AG08395 (cell line): ENCODE data around the gene LYRM2.

Experiments used
- DNase-seq: peaks from one replicate; pipeline ENCODE4 v3.0.0; 2012; ENCODE audit warnings: mixed read lengths, low spot score

The LYRM2 gene

DNA sequence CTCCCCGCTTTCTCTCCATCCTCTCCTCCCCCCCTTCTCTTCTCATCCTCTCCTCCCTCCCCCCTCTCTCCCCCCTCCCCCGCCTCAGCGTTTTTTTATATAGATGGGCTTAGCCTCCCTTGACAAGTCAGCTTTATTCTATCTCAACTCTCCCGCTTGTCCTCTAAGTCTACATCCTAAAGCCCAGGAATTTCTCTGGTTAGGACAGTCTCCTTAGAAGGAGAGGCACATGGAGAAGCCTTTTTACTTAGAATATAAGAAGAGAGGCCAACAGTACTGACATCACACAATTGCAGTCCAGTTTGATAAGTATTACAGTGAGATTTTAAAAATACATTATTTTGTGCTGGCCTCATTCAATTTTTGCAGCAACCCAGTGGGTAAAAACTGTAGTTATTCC lies 83.5 kb downstream of the LYRM2 start:
- no peak for DNase-seq

GRCh38 chr6:89554106-89554505 lies 84.4 kb downstream of the LYRM2 start:
- DNase-seq = no peak

DNA sequence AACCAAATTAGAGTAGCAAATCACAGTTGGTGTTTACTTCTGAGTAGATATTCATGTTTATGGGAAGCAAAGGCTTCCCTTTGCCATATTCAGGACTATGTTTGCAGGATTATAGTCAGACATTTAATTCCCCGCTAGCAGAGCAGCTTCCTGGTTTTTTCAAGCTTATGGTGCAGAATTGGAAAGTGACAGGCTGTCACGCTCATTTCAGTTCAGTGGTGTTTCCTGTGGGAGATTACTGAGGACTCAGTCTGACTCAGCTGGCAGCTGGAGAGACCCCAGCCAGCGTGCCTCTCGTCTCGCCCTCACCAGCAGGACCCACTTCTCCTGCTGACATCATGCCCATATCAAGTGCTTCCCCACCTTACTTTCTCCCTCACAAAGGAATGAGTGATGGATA lies 85.1 kb downstream of the LYRM2 start:
- DNase-seq = no peak

GRCh38 chr6:89547281-89547680 lies 91.3 kb downstream of the LYRM2 start:
- no peak for DNase-seq

GRCh38 chr6:89542866-89543265 lies 95.7 kb downstream of the LYRM2 start:
- no peak for DNase-seq

- DNase-seq = no peak
These were observed 96.3 kb downstream of the LYRM2 start for GRCh38 chr6:89542081-89542857.

GRCh38 chr6:89539779-89540178 lies 98.8 kb downstream of the LYRM2 start:
- DNase-seq = no peak

DNA sequence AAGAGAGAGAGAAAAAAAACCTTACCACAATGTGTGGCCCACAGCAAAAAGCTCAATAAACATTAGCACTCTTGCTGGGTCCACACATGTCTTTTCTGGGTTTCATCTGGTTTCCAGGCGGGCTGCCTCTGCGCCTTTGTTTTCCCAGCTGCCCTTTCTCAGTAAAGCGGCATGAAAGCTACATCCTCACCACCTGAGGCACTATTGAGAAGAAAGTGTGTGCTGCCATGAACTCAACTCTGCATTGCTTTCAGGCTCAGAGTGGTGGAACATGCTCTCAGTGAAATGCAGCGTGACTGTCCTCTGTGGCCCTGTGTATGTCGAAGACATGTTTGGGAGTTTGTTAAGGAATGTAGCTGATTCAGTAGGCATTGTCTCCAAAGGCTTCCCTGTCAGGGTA lies 102.3 kb downstream of the LYRM2 start:
- DNase-seq = no peak

DNA sequence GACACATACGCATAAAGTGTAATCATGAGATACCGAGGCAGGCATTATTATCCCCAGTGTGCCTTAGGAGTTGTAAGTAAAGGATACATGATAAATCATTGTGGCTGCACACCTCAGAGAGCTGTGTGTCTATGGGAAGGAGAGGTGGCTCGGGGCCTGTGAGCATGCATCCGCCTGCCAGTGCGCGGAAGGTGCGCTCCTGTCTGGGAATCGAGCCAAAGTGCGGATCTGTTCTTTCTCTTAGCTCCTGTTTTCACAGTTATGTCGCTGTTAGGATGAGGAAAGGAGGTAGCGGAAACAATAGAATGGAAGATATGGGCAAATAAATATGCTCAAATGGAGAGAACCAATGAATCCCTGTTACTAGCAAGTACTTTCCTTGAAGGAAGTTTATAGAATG lies 107.6 kb downstream of the LYRM2 start:
- no peak for DNase-seq

DNA sequence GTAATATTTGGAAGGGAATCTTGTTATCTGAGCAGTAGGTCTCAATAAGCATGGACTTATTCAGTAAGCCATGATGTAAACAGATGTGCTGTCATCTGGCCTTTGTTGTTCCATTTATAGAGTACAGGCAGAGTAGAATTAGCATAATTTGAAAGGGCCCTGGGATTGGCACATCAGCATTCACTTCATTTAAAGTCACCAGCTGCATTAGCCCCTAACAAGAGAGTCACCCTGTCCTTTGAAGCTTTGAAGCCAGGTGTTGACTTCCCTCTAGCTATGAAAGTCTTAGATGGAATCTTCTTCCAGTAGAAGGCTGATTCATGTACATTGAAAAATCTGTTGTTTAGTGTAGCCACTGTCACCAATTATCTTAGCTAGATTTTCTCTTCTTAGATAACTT lies 109.7 kb downstream of the LYRM2 start:
- DNase-seq = no peak

DNA sequence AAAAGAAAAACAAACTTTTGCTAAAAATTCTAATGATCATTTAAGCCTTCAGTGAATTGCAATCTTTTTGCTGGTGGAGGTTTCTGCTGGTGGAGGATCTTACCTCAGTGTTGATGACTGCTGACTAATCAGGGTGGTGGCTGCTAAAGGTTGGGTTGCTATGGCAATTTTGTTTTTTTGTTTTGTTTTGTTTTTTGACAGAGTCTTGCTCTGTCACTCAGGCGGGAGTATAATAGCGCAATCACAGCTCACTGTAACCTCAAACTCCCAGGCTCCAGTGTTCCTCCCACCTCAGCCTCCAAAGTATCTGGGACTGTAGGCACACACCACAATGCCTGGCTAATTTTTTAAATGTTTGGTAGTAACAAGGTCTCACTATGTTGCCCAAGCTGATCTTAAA lies 110.9 kb downstream of the LYRM2 start:
- DNase-seq = no peak

GRCh38 chr6:89526563-89526869 lies 112.0 kb downstream of the LYRM2 start:
- no peak for DNase-seq

- no peak for DNase-seq
These were observed 112.6 kb downstream of the LYRM2 start for GRCh38 chr6:89525786-89526562.

DNA sequence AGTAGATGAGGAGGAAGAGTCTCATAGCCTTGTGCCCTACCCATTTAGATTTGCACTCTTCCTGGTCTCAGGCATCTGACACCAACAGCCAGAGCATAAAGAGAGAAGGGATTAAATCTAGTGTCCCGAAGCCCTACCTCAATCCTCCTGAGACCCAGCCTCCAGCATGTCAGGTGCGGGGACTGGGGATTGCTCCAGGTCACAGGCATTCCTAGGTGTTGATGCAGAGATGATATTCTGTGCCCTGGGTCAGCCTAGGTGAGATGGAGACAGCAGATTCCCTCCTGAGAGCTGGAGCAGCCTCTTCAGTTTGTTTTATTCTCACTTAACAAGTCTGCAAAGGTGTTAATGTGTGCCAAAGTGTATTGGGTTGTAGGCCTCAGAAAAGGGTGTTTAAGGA lies 115.8 kb downstream of the LYRM2 start:
- DNase-seq = no peak

- no peak for DNase-seq
These were observed 117.8 kb downstream of the LYRM2 start for GRCh38 chr6:89520736-89521135.

DNA sequence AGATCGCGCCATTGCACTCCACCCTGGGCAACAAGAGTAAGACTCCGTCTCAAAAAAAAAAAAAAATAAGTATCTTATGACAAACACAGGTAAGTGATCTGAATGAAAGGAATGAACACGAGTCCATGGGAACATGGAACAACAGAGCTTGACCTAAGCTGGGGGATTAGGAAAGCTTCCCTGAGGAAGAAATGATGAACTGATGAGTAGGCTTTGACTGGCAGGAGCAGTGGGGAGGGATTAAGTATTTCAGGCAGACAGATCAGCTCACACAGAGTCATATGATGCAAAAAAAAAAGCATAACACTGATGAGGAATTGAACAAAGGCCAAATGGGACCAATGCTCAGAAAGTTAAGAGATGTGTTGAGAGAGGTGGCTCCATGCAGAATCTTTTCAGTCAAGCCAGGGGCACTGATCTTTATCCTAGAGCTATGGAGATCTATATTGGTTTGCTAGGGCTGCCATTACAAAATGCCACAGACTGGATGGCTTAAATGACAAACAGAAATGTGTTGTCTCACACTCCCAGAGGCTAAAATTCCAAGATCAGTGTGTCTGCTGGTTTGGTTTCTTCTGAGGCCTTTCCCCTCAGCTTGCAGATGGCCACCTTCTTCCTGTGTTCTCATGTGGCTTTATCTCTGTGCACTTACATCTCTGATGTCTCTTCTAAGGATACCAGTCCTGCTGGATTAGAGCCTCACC lies 120.0 kb downstream of the LYRM2 start:
- DNase-seq = no peak
